Tibial nerve (tissue), 4 donors: ENCODE measurements around the gene MLKL. TPM values are rescaled to one million over a fixed set of nuclear protein-coding genes. Genes with fewer than 3 reads are reported as not detected.

Experiments used
- DNase-seq, 2 donors: peaks; one replicate each; pipeline ENCODE4 v3.0.0-alpha.2; 2019; ENCODE audit warnings: low spot score in 2 of 2
- H3K27ac ChIP-seq, 4 donors: fragments of 200-600 bp; sonication (generic) in 3 of 4; one replicate each; pipeline ENCODE4 v1.5.1; 2017 to 2019; ENCODE audit warnings: mild to moderate bottlenecking in 1 of 4
- H3K27me3 ChIP-seq, 2 donors: fragments of 200-600 bp; sonication (generic) in 1 of 2; one replicate each; pipeline versions ENCODE4 v1.5.1 to v1.6.0; 2017 to 2019
- H3K36me3 ChIP-seq, 3 donors: fragments of 200-600 bp; sonication (generic); one replicate each; pipeline ENCODE4 v1.5.1; 2018 to 2019
- H3K4me1 ChIP-seq, 4 donors: fragments of 200-600 bp; sonication (generic) in 3 of 4; one replicate each; pipeline ENCODE4 v1.5.1; 2017 to 2019
- H3K4me3 ChIP-seq, 4 donors: fragments of 200-600 bp; sonication (generic) in 3 of 4; one replicate each; pipeline ENCODE4 v1.5.1; 2017 to 2019; ENCODE audit warnings: mild to moderate bottlenecking in 1 of 4, moderate library complexity in 1 of 4
- H3K9me3 ChIP-seq, 4 donors: fragments of 200-600 bp; sonication (generic) in 3 of 4; one replicate each; pipeline ENCODE4 v1.5.1; 2017 to 2019
- CTCF ChIP-seq, 5 experiments: fragments of 200-600 bp in 3 of 5; fragments of 450-650 bp in 2 of 5; sonication (generic) in 3 of 5; IDR thresholded peaks; one replicate each; pipeline ENCODE4 v1.5.1; 2016 to 2019; ENCODE audit warnings: antibody characterized with exemption in 5 of 5, mild to moderate bottlenecking in 3 of 5, moderate library complexity in 2 of 5
- EP300 ChIP-seq, 2 donors: sonication (generic); formaldehyde crosslinking; IDR thresholded peaks; one replicate each; pipeline ENCODE4 v1.6.1; 2017; ENCODE audit warnings: antibody characterized with exemption in 2 of 2, mild to moderate bottlenecking in 1 of 2
- POLR2A ChIP-seq, 2 donors: fragments of 450-650 bp; IDR thresholded peaks; one replicate each; pipeline ENCODE4 v1.6.1; 2017; ENCODE audit warnings: antibody characterized with exemption in 2 of 2, mild to moderate bottlenecking in 2 of 2, moderate library complexity in 2 of 2
- WGBS, 2 donors: methylation state at CpG; one replicate each; pipeline ENCODE4 v1.1.5; 2018; 5-methylcytosine and 5-hydroxymethylcytosine counted together
- total RNA-seq, 4 donors: library from RNA; depleted of rRNA; stranded (reverse); fragments of >200 nt; gene quantifications; one replicate each; pipeline ENCODE4 v1.1.0, GENCODE V29; 2016

The MLKL gene
- total RNA-seq, 4 donors from 2014 or later = 4.8 to 22.8 (median 10.2) TPM

- 45 to 54% methylated on average over 13 of the region's 13 CpGs for WGBS, 2 donors
- H3K36me3 ChIP-seq = no peaks in the 10 kb centered on the region
- H3K27ac ChIP-seq = peak overlapping the region; percentile 66 to 93 (median 80)
- no peak overlapping the region for H3K4me3 ChIP-seq
- peak; percentile 6 to 71 for TF ChIP-seq EP300 (IDR thresholded peaks at IDR 0.05)
- TF ChIP-seq CTCF (IDR thresholded peaks at IDR 0.05) = no peak
- TF ChIP-seq POLR2A (IDR thresholded peaks at IDR 0.05) = no peak
- peaks cover 0 to 75% (median 21%) of the 10 kb centered on the region in 4 donors for H3K4me1 ChIP-seq
- peak in 1 of 2 donors; percentile 26 for DNase-seq
- H3K9me3 ChIP-seq = no peaks in the 10 kb centered on the region
- no peaks in the 10 kb centered on the region for H3K27me3 ChIP-seq
Observed at GRCh38 chr16:74740795-74741304, 40.2 kb upstream of the MLKL start.

- TF ChIP-seq CTCF (IDR thresholded peaks at IDR 0.05) (no peak), POLR2A (IDR thresholded peaks at IDR 0.05) (no peak)
- H3K27me3 ChIP-seq = no peaks in the 10 kb centered on the region
- H3K27ac ChIP-seq = peak overlapping the region in 3 of 4 donors; percentile 30 to 93 (median 90)
- no peak for DNase-seq
- no peak overlapping the region for H3K4me3 ChIP-seq
- WGBS, 2 donors = 57 to 68% methylated on average over 3 of the region's 6 CpGs
- H3K9me3 ChIP-seq = no peaks in the 10 kb centered on the region
- H3K4me1 ChIP-seq = peaks cover 0 to 78% (median 23%) of the 10 kb centered on the region in 4 donors
- H3K36me3 ChIP-seq = no peaks in the 10 kb centered on the region
Observed at GRCh38 chr16:74739275-74739674, 38.6 kb upstream of the MLKL start.

GRCh38 chr16:74738816-74739215 lies 38.2 kb upstream of the MLKL start:
- Histone ChIP-seq H3K4me1 (peaks cover 0 to 77% (median 20%) of the 10 kb centered on the region in 4 donors), H3K27me3 (no peaks in the 10 kb centered on the region), H3K36me3 (no peaks in the 10 kb centered on the region), H3K27ac (peak overlapping the region in 2 of 4 donors; percentile 90 to 93), H3K4me3 (no peak overlapping the region), H3K9me3 (no peaks in the 10 kb centered on the region)
- WGBS, 2 donors = 87 to 92% methylated on average over 11 of the region's 11 CpGs
- TF ChIP-seq EP300 (IDR thresholded peaks at IDR 0.05) (no peak), CTCF (IDR thresholded peaks at IDR 0.05) (no peak), POLR2A (IDR thresholded peaks at IDR 0.05) (no peak)
- no peak for DNase-seq

- TF ChIP-seq POLR2A (IDR thresholded peaks at IDR 0.05) (no peak), CTCF (IDR thresholded peaks at IDR 0.05) (no peak), EP300 (IDR thresholded peaks at IDR 0.05) (no peak)
- Histone ChIP-seq H3K27me3 (no peaks in the 10 kb centered on the region), H3K36me3 (no peaks in the 10 kb centered on the region), H3K4me1 (peaks cover 0 to 70% (median 13%) of the 10 kb centered on the region in 4 donors), H3K9me3 (no peaks in the 10 kb centered on the region), H3K4me3 (no peak overlapping the region), H3K27ac (peak overlapping the region in 2 of 4 donors; percentile 90 to 93)
- DNase-seq = no peak
- 41 to 50% methylated on average over 10 of the region's 10 CpGs for WGBS, 2 donors
Observed at GRCh38 chr16:74738113-74738541, 37.5 kb upstream of the MLKL start.

- Histone ChIP-seq H3K4me1 (peaks cover 0 to 64% (median 11%) of the 10 kb centered on the region in 4 donors), H3K36me3 (no peaks in the 10 kb centered on the region), H3K9me3 (no peaks in the 10 kb centered on the region), H3K4me3 (no peak overlapping the region), H3K27ac (peak overlapping the region in 3 of 4 donors; percentile 10 to 93 (median 53)), H3K27me3 (no peaks in the 10 kb centered on the region)
- 84 to 86% methylated on average over 6 of the region's 6 CpGs for WGBS, 2 donors
- TF ChIP-seq POLR2A (IDR thresholded peaks at IDR 0.05) = no peak
- no peak for TF ChIP-seq EP300 (IDR thresholded peaks at IDR 0.05)
- TF ChIP-seq CTCF (IDR thresholded peaks at IDR 0.05) = no peak
- no peak for DNase-seq
Observed at GRCh38 chr16:74737521-74737920, 36.9 kb upstream of the MLKL start.
